A549 (cell line): ENCODE results near the gene MIP.

ENCODE experiments used
- HOXA7 ChIP-seq: fragments of 250-450 bp; sonication (Bioruptor Pico); IDR thresholded peaks from 2 replicates; pipeline ENCODE4 v1.5.0; 2020; ENCODE audit warnings: mild to moderate bottlenecking, moderate library complexity
- JUN ChIP-seq, 2 experiments: fragments of >200 bp; sonication (Bioruptor Twin); formaldehyde crosslinking; IDR thresholded peaks; 2 replicates in 1 of 2; 3 replicates in 1 of 2; pipeline ENCODE4 v1.6.1; 2016 to 2017
- MAFK ChIP-seq: fragments of 450-650 bp; IDR thresholded peaks from 2 replicates; pipeline ENCODE4 v1.6.1; 2014; ENCODE audit not compliant: partially characterized antibody
- POLR2A ChIP-seq: IDR thresholded peaks from 2 replicates; pipeline ENCODE4 v1.6.1; 2012; ENCODE audit warnings: mild to moderate bottlenecking, low read length
- RAD21 ChIP-seq, 2 experiments: fragments of >200 bp in 1 of 2; sonication (Bioruptor Twin) in 1 of 2; formaldehyde crosslinking in 1 of 2; IDR thresholded peaks in 1 of 2; conservative IDR thresholded peaks in 1 of 2; 2 replicates in 1 of 2; 3 replicates in 1 of 2; pipeline ENCODE4 v1.6.1; 2012 to 2018; ENCODE audit warnings: inconsistent platforms in 1 of 2
- SMC3 ChIP-seq: fragments of >200 bp; sonication (Bioruptor Twin); formaldehyde crosslinking; IDR thresholded peaks from 3 replicates; pipeline ENCODE4 v1.6.1; 2018; ENCODE audit warnings: inconsistent platforms
- TF ChIP-seq, protein P1 (sequence below): fragments of >200 bp; sonication (Bioruptor Twin); formaldehyde crosslinking; IDR thresholded peaks from 3 replicates; pipeline ENCODE4 v1.5.1; 2016
- TF ChIP-seq, protein P2 (sequence below): IDR thresholded peaks from 2 replicates; pipeline ENCODE4 v1.6.1; 2012

DNA sequence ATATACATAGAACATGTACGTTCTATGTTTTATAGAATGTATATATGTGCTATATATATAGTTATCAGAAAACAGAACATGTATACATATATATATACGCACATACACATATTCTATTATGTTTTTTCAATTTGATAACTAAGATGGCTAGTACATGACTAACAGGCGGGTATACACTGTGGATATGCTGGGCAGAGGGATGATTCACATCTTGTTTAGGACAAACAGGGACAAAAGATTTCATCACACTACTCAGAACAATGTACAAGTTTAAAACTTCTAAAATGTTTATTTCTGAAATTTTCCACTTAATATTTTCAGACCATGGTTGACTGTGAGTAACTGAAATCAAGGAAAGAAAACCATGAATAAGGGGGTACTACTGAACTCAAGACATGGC, 22.6 kb downstream of the MIP start:
- TF ChIP-seq MAFK (no peak), SMC3 (no peak), HOXA7 (CRISPR knock-in tag) (no peak), JUN (IDR thresholded peaks at IDR 0.05) (no peak), POLR2A (no peak), RAD21 (conservative IDR thresholded peaks at IDR 0.05 in 1 of 2, IDR thresholded peaks at IDR 0.05 in 1 of 2) (no peak)
- TF ChIP-seq, protein P1, sequence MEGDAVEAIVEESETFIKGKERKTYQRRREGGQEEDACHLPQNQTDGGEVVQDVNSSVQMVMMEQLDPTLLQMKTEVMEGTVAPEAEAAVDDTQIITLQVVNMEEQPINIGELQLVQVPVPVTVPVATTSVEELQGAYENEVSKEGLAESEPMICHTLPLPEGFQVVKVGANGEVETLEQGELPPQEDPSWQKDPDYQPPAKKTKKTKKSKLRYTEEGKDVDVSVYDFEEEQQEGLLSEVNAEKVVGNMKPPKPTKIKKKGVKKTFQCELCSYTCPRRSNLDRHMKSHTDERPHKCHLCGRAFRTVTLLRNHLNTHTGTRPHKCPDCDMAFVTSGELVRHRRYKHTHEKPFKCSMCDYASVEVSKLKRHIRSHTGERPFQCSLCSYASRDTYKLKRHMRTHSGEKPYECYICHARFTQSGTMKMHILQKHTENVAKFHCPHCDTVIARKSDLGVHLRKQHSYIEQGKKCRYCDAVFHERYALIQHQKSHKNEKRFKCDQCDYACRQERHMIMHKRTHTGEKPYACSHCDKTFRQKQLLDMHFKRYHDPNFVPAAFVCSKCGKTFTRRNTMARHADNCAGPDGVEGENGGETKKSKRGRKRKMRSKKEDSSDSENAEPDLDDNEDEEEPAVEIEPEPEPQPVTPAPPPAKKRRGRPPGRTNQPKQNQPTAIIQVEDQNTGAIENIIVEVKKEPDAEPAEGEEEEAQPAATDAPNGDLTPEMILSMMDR, result no peak
- TF ChIP-seq, protein P2, sequence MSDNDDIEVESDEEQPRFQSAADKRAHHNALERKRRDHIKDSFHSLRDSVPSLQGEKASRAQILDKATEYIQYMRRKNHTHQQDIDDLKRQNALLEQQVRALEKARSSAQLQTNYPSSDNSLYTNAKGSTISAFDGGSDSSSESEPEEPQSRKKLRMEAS, result no peak
